ENCODE measurements around the gene AUTS2.

AUTS2 gene

DNA sequence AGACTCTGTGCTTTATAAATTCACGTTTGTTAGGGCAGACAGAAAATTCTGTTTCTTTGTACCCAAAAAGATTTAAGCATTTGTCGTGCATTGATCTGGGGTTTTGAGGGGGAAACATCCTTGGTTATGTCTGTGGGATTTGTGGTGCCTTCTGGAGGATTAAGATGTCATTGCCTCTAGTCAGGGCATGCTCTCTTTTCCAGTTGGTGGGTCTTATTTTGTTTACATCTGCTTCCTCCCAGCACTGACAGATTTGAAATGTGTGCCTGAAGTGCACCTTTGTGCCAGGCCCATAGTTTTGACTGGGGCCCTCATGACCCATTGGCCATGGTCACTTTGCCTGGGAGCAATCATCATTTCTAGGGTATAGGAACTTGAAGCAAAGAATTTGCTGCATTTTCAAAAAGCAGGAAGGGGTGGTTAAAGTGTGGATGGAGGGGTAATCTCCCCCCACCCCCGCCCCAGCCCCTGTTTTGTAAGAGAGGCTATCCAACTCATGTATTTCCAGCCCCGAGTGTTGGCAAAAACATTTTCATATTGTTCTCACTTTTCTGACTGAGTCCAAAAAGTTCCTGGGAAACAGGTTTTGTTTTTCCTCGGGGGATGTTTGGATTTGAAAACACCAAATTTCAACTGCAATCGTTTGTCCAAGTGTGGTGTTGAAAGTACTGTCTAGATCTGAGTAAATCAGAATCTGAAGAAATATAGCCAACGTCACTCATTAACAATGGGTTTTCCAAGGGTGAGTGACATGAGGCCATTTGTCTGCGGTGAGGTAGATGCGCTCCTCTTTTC is 1145.5 kb downstream of the AUTS2 start:
- no peak for DNase-seq (ENCODE audit: low read depth in 2 of 2)

DNA sequence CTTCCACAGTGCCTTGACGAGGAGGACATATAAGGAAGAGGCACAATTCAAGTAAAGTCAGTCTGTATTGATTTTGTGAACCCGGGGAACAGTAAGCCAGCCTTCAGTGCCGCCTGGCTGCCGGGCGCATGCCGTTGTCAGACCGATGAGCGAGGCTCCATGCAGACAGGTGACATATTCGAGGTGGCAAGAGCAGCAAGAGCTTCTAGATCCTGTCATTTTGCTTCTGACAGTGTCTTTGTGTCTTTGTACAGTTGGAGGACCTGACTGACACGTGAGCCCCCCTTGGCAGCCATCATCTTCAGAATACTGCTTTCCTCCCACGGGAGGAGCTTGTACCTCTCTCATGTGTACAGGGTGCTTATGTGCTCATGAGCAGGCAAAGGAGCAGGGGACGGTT is 1146.2 kb downstream of the AUTS2 start:
- no peak for DNase-seq (ENCODE audit: low read depth in 2 of 2)

DNA sequence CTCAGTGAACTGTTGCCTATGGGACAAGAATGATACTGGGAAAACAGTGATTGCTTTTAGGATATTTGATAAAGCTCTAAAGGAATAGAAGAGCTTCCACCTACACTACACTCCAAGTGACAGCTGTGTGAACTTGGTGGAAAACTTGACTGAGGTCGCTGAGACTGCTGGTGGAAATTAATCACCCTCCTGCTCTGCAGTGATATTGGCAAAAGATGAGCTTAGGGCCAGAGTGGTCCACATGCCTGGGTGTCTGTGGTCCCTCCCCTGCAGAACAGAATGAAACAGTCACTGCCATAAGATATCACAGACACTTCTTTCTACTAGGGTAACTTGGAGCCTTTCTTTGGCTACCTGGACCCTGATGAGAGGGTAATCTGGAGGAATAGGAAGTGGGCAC is 1151.6 kb downstream of the AUTS2 start:
- DNase-seq (ENCODE audit: low read depth in 2 of 2), result no peak

DNA sequence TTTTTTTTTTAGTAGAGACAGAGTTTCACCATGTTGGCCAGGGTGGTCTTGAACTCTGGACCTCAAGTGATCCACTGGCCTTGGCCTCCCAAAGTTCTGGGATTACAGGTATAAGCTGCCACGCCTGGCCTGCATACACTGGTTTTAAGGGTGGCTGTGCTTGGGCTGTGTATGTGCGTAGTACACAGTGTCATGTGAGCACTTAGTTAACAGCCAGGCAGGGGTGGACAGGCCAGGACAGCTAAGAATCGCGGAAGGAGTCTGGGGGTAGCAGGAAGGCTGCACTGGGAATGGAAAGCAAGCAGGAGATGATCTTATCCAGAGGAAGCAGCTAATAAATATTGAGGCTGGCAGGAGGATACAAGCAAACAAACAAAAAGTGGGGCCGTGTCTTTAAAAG is 1153.6 kb downstream of the AUTS2 start:
- no peak for DNase-seq (ENCODE audit: low read depth in 2 of 2)

DNA sequence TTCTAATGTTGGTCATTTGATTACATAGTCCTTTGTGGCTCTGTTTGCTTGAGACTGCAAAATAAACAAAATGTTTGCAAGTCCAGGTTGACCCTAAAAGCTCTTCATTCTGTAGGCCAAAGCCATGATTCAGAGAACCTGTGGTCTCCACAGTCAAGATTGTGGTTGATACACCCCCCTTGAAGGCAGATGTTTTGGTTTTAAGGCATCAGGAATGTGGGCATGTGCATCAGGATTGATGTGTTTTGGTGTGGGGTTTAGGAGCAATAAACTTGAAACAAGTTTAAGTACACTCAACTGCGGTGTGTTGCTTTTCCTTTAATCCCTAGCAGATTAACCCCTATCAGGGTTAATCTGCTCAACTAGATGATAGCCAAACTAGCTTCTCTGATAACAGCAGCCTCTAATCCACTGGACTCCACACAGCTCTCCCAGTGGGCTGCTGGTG is 1154.5 kb downstream of the AUTS2 start:
- DNase-seq (ENCODE audit: low read depth in 2 of 2), result no peak

DNA sequence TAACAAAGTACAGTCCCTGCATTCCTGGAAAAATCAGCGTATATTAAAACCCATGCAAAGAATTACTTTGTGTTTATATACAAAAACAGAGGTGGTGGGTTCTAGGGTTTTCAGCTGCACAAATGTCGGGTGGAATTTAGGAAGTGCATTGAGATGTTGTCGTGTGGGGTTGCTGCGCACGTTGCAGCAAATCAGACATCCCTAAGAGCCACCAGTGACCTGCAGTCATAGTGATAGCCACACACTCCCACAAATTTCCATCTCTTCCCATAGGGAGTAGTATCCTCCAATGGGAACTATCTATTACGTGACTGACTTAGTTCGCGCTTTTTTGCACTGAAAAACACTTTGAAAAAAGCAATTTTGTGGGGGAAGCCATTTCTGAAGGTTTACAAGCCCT is 1158.5 kb downstream of the AUTS2 start:
- no peak for DNase-seq (ENCODE audit: low read depth in 2 of 2)

DNA sequence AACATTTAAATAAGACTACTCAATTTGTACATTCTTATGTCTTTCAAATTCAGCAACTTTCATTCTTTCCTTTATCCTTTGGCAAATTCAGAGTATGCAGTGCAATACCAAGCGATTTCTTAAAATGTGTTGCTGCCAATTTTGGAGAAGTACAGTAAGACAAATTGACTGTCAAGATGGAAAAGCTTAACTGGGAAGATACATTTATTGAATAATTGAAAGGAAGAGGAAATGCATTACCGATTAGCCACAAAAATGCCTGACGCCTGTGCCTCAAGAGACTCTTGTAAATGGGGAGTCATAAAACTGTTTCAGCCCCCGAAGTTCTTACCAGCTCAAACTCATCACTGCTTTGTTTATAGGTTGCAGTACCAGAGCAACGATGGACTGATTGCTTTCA is 1160.4 kb downstream of the AUTS2 start:
- DNase-seq (ENCODE audit: low read depth in 2 of 2), result no peak

DNA sequence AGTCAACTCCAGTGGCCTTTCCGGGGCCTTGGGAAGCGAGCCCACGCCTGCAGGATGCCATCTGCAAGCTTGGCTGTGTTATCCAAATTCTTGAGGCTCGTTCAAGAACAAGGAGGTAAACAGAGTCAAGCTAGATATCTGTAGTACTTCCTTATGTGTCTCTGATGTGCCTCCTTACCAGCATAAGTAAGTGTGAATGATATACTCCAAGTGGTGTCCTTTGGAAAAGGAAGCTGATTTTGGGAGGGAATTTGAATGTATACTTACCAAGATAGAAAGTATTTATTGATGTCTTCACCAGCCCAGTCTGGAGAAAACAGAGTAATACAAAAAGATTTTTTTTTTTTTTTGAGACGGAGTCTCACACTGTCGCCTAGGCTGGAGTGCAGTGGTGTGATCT is 1161.4 kb downstream of the AUTS2 start:
- DNase-seq (ENCODE audit: low read depth in 2 of 2), result no peak

DNA sequence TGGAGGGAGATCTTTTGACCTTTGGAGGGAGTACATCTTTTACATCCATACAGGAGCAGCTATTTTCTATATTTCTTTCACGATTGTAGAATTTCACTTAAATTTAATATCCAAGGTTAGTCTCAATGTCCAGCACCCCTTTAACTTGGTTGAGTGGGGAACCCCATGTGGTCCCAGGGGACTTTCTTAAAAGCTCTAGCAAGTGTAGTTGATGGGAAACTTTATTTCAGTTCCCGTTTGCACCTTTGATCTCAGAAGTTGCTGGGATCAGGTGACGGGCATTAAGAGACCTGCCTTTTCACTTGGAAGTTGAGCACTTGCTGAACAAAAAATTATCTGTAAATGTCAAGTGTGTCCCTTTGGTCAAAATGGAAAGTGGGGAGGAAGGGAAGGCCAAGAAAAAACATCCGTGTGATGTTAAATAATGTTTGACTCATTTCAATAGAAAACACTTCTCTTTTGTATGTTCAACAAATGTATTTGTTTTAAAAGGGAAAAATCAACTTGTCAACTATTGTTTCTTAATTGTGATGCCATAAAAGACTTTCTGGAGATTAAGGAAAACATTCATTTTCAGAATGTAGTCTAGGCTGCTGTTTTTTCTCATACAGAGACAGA is 1163.5 kb downstream of the AUTS2 start:
- DNase-seq (ENCODE audit: low read depth in 2 of 2), result no peak

DNA sequence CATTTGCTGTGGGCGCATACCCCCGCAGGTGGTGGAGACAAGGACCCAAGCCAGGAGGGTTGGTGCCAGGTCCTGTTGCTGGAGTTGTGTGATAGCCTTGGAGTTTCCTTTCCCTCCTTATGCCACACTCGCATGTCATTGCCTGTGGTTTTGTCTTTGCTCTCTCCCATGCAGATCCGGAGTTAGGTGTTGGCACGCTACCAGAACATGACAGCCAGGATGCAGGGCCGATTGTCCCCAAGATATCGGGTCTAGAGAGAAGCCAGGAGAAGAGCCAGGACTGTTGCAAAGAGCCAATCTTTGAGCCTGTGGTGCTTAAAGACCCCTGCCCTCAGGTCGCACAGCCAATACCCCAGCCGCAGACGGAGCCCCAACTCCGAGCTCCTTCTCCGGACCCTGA is 1164.4 kb downstream of the AUTS2 start:
- no peak for DNase-seq (ENCODE audit: low read depth in 2 of 2)

DNA sequence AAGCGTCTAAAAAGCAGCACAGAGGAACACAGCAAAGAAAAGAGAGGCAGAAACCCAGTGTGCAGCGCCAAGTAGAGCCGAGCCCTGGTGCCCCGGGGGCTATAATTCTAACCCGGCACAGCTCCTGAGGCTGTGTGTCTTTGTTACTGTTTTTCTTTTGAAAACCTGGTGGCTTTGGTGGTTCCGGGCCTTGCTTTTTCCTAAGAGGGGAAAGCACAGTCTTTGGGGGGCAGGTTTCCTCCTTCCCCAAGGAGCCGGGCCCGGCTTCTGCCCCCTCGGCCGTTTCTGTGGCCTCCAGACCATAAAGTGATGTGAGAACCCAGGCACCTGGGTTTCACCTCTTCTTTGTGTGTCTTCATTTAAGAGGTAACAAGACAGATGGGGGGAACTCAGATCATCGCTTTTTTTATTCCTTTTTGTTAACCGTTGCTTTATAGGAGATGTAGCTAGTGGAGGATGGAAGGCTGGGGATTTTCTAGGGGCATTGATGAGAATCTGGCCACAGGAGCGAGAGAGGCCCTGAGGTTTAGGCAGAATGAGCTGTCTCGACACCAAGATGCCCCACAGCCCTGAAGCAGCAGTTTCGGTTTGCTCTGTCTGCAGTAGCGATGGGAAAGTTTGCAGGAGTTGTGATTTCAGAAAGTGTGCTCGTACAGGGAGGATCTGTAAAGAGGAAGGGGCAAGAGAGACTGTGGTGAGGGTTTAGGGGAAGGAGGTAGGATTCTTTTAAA is 1165.9 kb downstream of the AUTS2 start:
- DNase-seq (ENCODE audit: low read depth in 2 of 2), result no peak

DNA sequence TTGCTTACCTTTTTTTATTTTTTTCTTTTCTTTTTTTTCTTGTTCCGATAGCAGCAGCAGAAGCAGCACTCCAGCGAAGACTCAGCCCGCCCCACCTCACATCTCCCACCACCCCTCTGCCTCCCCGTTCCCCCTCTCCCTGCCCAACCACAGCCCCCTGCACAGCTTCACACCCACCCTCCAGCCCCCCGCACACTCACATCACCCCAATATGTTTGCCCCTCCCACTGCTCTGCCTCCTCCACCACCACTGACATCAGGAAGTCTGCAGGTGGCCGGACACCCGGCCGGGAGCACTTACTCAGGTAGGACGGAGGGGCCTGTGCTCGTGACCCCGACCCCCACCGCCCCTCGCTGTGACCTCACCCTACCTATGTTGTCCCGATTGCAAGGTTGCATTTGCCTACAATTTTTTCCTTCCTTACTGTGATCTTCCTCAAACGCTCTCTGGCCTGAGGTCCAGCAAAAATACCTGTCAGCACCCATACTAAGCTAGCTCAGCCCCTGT is 1166.5 kb downstream of the AUTS2 start:
- no peak for DNase-seq (ENCODE audit: low read depth in 2 of 2)

DNA sequence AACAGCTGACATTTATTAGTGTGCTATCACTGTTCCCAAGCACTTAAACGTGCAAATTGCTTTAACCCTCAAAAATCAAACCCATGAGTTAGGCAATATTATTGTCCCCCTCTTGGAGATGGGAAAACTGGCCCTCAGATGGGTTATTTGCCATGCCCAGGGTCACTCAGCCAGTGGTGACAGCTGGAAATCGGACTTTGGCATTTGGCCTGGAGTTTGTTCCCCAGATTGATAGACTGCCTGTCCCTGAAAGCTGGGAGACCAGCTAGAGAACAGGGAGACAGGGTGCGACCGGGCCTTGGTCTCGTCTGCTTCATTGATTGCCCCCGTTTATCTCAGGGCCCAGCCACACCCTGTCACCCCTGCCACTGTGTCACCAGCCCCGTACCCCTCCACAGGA is 1167.4 kb downstream of the AUTS2 start:
- no peak for DNase-seq (ENCODE audit: low read depth in 2 of 2)

DNA sequence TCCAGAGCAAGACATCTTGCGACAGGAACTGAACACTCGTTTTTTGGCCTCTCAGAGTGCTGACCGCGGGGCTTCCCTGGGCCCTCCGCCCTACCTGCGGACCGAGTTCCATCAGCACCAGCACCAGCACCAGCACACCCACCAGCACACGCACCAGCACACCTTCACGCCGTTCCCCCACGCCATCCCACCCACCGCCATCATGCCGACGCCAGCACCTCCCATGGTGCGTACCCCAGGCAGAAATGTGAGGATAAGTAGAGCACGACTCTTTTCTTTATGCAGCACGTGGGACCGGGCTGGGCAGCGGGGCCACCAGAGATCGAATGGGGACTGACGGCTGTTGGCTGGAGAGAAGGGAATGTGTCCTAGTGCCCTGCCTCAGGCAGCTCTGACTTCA is 1167.8 kb downstream of the AUTS2 start:
- no peak for DNase-seq (ENCODE audit: low read depth in 2 of 2)

DNA sequence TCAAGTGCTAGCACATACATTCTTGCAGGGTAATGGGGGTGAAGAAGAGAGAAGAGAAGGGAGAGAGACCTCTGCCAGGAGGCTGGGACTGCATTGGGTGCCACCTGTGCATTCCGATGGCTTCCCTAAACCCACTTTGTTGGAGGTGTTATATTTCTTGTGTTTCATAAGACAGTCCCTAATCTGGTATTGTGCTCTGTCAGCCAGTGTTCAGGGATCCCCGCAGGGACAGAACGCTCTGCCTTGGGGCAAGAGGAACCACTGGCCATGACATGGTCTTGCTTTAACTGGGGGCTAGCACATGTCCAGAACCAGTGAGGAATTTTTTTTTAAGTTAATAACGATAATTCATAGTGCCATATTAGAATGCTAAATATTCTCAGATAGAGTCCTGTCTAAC is 1168.4 kb downstream of the AUTS2 start:
- DNase-seq (ENCODE audit: low read depth in 2 of 2), result no peak

DNA sequence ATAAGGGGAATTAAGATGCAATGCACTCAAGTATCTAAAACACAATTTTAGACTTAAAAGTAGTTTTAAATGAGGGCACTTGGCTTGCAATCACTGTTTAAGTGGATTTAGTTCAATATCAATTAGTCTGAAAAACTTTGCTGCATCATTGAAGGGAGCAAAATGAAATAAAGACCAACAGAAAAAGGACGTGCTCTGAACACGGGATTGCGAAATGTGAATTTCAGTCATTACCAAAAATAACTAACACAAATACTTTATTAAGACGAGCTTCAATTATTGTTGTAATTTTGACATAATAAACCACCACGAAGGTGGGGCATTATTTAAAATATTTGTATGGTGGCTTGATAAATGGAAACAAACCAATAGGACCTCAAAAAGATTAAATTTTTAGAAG is 1171.9 kb downstream of the AUTS2 start:
- no peak for DNase-seq (ENCODE audit: low read depth in 2 of 2)

DNA sequence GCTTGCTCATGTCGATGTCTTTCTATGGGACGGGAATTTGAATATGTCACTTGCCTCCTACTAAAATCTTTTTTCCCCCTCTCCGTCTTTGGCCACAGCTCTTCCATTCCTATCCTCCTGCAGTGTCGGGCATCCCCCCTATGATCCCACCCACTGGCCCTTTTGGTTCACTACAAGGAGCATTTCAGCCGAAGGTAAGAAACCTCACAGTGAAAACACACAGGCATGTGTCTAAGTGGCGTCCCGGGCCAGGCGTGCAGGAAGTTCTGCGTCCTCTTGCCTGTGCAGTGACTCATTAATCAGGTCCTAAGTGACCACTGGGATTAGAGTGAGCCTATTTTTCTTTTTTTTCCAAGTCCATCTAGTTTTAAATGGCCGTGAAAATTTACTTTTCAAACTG is 1173.2 kb downstream of the AUTS2 start:
- DNase-seq (ENCODE audit: low read depth in 2 of 2), result no peak

DNA sequence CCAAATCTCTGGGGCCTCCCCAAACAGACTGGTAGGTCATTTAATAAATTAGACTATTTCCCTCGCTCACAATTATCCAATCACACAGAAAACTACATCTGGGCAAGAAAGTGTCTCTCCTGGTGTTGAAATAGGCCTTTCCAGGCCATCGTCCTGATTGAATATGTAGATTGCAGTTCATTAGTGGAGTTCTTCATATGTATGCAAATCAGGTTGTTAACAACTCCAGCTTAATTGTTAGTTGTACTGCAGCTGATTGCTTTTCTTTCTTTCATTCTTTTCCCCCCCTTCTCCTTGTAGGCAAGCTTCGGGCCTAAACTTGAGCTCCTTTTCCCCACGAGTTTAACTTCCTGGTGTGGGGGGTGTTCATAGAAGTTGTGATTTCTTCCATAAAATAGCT is 1174.6 kb downstream of the AUTS2 start:
- DNase-seq (ENCODE audit: low read depth in 2 of 2), result no peak

DNA sequence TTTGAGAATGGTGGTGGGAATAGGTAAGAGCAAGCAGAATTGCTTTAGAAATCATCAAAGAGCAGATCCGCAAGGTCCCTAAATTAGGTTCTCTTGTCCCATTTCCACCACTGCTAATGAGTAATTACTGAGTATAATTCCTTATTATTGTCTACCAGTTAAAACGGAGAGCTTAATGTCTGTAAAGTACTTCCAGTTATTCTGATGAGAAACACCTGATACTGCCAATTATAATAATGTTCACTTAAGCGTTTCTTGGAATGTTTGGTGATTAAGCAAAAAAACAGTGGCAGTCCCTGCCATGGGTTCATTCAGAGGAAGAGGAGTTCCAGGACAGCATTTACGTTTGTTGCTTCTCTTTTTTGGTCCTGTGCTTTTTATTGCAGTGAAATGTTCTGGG is 1175.1 kb downstream of the AUTS2 start:
- DNase-seq (ENCODE audit: low read depth in 2 of 2), result no peak

DNA sequence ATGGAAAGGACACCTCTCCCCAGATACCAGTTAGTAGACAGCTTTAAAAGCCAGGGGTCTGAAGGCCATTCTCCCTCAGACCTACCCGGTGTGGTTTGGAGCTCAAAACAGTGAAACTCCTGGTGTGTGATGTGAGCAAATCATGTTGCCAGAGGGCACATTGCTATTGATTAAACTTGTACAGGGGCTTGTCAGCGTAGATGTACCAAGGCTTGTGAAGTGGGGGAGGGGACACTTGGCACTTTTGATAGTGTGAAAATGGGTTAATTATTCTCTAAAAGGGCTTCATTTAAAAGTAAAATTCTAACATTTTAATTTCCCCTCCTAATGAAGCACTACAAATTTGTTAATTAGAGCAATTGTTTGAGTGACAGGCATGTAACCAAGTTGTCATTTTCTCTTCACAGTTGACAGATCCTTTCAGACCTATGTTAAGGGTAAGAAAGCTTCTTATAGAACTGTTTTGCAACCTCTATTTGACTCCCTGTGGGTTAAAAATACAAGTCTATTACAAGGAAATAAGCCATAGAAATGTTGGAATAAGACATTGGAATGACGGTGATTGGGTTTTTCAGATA is 1176.8 kb downstream of the AUTS2 start:
- no peak for DNase-seq (ENCODE audit: low read depth in 2 of 2)

DNA sequence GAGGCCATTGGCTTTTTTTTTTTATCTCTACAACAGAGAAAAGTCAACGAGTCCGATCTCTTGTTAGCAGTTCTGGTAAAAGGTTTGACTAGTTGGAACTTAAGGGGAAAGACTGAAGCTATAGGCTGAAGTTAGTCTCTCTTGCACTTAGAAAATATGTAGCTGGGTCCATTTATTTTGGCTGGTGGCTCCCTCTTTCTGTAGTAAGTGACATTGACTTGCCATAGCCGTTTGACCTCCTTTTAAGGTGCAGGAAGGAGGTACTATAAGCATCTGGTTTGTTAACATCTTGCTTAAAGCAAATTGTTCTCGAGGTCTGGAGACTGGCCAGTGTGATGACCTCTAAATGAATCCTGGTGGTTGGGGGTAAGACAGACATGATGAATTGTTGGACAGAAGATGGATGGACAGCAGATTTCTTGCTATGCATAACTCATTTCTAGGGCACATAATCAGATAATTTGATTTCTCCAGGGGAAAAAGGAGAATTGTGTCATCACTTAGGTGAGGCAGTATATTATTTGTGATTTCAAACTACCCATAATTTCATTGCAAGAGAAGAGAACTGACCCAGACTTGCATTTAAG is 1177.4 kb downstream of the AUTS2 start:
- DNase-seq (ENCODE audit: low read depth in 2 of 2), result no peak

DNA sequence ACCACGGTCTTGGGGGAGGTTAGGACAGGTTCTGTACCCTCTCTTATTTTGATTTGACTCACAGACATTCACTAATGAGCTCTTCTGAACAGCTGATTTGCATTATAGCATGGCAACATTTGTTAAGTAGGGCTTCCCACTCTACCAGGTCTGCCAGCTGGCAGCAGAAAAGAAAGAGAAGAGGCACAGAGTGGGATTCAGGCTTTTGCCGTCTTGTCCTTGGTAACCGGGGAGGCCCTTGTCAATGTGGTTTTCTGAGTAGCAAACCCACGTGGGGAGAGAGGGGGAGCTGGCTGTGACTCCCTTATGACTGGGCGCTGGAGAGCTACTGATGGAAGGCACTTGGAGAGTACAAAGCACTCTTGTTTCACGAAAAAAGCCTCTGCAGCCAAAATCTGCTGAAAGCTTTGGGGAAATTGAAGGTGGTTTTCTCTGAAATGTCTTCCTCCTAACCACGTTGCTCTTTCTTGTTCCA is 1178.4 kb downstream of the AUTS2 start:
- no peak for DNase-seq (ENCODE audit: low read depth in 2 of 2)

Measured in stimulated activated CD8-positive, alpha-beta memory T cell treated with anti-CD3 and anti-CD28 coated beads, Interleukin-2, amount 100 ng/mL, for 1 hour (primary cell).